ENCODE results near the gene RBM25.

Gene RBM25

GRCh38 chr14:73172500-73172899 lies 114.2 kb downstream of the RBM25 start:
- H3K27ac ChIP-seq (replicated peaks): no peak overlapping the region
- TF ChIP-seq SPI1 (IDR thresholded peaks at IDR 0.05; ENCODE audit: borderline replicate concordance, low read depth) (no peak), REST (IDR thresholded peaks at IDR 0.05; ENCODE audit: insufficient replicate concordance, low read depth) (no peak), CTCF (IDR thresholded peaks at IDR 0.05; ENCODE audit: insufficient read depth, low read length) (no peak)

GRCh38 chr14:73173092-73173735 lies 114.9 kb downstream of the RBM25 start:
- TF ChIP-seq POLR2AphosphoS5 (IDR thresholded peaks at IDR 0.05; ENCODE audit: low read depth) (no peak), SPI1 (IDR thresholded peaks at IDR 0.05; ENCODE audit: borderline replicate concordance, low read depth) (no peak), REST (IDR thresholded peaks at IDR 0.05; ENCODE audit: insufficient replicate concordance, low read depth) (no peak), GABPA (IDR thresholded peaks at IDR 0.05; ENCODE audit: low read depth) (no peak), CTCF (IDR thresholded peaks at IDR 0.05; ENCODE audit: insufficient read depth, low read length) (no peak)
- no peak for DNase-seq (ENCODE audit: low read depth in 1 of 2, low spot score in 1 of 2)
- Histone ChIP-seq H3K4me3 (replicated peaks; ENCODE audit: insufficient read depth, low read length) (no peak overlapping the region), H3K27me3 (ENCODE audit: insufficient read depth, poor library complexity, severe bottlenecking) (no peaks in the 10 kb centered on the region), H3K27ac (replicated peaks) (no peak overlapping the region)

More at GRCh38 chr14:73172500-73172899, 114.2 kb downstream of the RBM25 start:
- no peak overlapping the region for H3K4me3 ChIP-seq (replicated peaks; ENCODE audit: insufficient read depth, low read length)
- no peak for DNase-seq (ENCODE audit: low read depth in 1 of 2, low spot score in 1 of 2)
- no peaks in the 10 kb centered on the region for H3K27me3 ChIP-seq (ENCODE audit: insufficient read depth, poor library complexity, severe bottlenecking)

Data from HL-60 (cell line).